DND-41 (cell line): ENCODE data around the gene GSN.

Experiments
- ATAC-seq: fragments of 200-7000 bp; cut with Tn5 transposase; 3 replicates; pipeline ENCODE4 v1.9.1; 2021; ENCODE audit warnings: low read depth; ENCODE audit not compliant: insufficient read depth
- DNase-seq: peaks from one replicate; pipeline ENCODE4 v3.0.0-alpha.2; 2020
- H2AFZ ChIP-seq: 2 replicates; pipeline ENCODE4 v1.6.0; 2012; ENCODE audit warnings: low read depth, low read length
- H3K27ac ChIP-seq: 2 replicates; pipeline ENCODE4 v1.5.1; 2012; ENCODE audit warnings: low read length, inconsistent platforms
- H3K27me3 ChIP-seq: fragments of 200-600 bp; sonication (generic); 2 replicates; pipeline ENCODE4 v1.6.0; 2012; ENCODE audit warnings: low read length, mild to moderate bottlenecking, inconsistent platforms; ENCODE audit not compliant: insufficient read depth, poor library complexity
- H3K36me3 ChIP-seq: 2 replicates; pipeline ENCODE4 v1.5.1; 2012; ENCODE audit warnings: low read length, inconsistent platforms; ENCODE audit not compliant: insufficient read depth
- H3K4me1 ChIP-seq: 2 replicates; pipeline ENCODE4 v1.5.1; 2012; ENCODE audit warnings: mild to moderate bottlenecking, low read length; ENCODE audit not compliant: insufficient read depth
- H3K4me2 ChIP-seq: 2 replicates; pipeline ENCODE4 v1.6.0; 2012; ENCODE audit warnings: mild to moderate bottlenecking, moderate library complexity, low read length, inconsistent platforms; ENCODE audit not compliant: insufficient read depth
- H3K4me3 ChIP-seq, 2 experiments: fragments of 200-600 bp in 1 of 2; shearing (Covaris generic) in 1 of 2; 2 replicates each; pipeline ENCODE4 v1.5.1; 2012 to 2016; ENCODE audit warnings: inconsistent platforms in 2 of 2, low read length in 2 of 2, mild to moderate bottlenecking in 2 of 2, low read depth in 1 of 2, moderate library complexity in 1 of 2
- H3K79me2 ChIP-seq: 2 replicates; pipeline ENCODE4 v1.6.0; 2012; ENCODE audit warnings: low read length, inconsistent platforms; ENCODE audit not compliant: insufficient read depth
- H3K9ac ChIP-seq: 2 replicates; pipeline ENCODE4 v1.6.0; 2012; ENCODE audit warnings: low read depth, mild to moderate bottlenecking, inconsistent platforms, low read length, moderate library complexity
- H3K9me3 ChIP-seq: 2 replicates; pipeline ENCODE4 v1.5.1; 2012; ENCODE audit warnings: low read length, moderate library complexity, mild to moderate bottlenecking, inconsistent platforms; ENCODE audit not compliant: insufficient read depth, severe bottlenecking
- H4K20me1 ChIP-seq: 2 replicates; pipeline ENCODE4 v1.6.0; 2012; ENCODE audit warnings: low read length; ENCODE audit not compliant: insufficient read depth
- EZH2 ChIP-seq: IDR thresholded peaks from 3 replicates; pipeline ENCODE4 v1.6.1; 2012; ENCODE audit warnings: borderline replicate concordance, low read depth, mild to moderate bottlenecking, moderate library complexity, low read length, inconsistent platforms; ENCODE audit not compliant: severe bottlenecking
- TF ChIP-seq, protein P1 (sequence below): IDR thresholded peaks from 2 replicates; pipeline ENCODE4 v1.5.1; 2012; ENCODE audit warnings: borderline replicate concordance, low read length, moderate library complexity, mild to moderate bottlenecking; ENCODE audit not compliant: poor library complexity, severe bottlenecking; ENCODE audit errors: extremely low read depth

The GSN gene

DNA sequence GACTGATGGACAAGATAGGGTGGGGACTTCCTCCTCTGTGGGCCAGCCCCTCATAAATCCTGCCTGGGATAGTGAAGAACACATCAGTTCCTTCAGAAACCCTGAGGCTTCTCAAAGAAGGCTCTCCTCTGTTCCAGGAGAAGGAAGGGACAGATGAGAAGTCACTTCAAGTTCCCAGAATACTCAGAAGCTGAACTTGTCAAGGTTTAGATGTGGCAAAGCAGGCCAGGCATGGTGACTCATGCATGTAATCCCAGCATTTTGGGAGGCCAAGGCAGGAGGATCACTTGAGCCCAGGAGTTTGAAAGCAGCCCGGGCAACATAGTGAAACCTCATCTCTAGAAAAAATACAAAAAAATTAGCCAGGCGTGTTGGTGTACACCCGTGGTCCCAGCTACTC, 63.6 kb downstream of the GSN start:
- no peaks in the 10 kb centered on the region for H3K36me3 ChIP-seq
- H3K4me1 ChIP-seq, result no peaks in the 10 kb centered on the region
- TF ChIP-seq EZH2, result no peak
- TF ChIP-seq, protein P1, sequence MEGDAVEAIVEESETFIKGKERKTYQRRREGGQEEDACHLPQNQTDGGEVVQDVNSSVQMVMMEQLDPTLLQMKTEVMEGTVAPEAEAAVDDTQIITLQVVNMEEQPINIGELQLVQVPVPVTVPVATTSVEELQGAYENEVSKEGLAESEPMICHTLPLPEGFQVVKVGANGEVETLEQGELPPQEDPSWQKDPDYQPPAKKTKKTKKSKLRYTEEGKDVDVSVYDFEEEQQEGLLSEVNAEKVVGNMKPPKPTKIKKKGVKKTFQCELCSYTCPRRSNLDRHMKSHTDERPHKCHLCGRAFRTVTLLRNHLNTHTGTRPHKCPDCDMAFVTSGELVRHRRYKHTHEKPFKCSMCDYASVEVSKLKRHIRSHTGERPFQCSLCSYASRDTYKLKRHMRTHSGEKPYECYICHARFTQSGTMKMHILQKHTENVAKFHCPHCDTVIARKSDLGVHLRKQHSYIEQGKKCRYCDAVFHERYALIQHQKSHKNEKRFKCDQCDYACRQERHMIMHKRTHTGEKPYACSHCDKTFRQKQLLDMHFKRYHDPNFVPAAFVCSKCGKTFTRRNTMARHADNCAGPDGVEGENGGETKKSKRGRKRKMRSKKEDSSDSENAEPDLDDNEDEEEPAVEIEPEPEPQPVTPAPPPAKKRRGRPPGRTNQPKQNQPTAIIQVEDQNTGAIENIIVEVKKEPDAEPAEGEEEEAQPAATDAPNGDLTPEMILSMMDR, result no peak
- no peaks in the 10 kb centered on the region for H3K9me3 ChIP-seq
- H3K27ac ChIP-seq, result no peak overlapping the region
- no peak overlapping the region for H3K4me2 ChIP-seq
- H3K9ac ChIP-seq, result no peak overlapping the region
- DNase-seq, result no peak
- ATAC-seq, result no peak
- peaks cover 5% of the 10 kb centered on the region for H3K27me3 ChIP-seq
- no peak overlapping the region for H2AFZ ChIP-seq
- no peaks in the 10 kb centered on the region for H3K79me2 ChIP-seq
- H4K20me1 ChIP-seq, result no peaks in the 10 kb centered on the region
- H3K4me3 ChIP-seq, result no peak overlapping the region

DNA sequence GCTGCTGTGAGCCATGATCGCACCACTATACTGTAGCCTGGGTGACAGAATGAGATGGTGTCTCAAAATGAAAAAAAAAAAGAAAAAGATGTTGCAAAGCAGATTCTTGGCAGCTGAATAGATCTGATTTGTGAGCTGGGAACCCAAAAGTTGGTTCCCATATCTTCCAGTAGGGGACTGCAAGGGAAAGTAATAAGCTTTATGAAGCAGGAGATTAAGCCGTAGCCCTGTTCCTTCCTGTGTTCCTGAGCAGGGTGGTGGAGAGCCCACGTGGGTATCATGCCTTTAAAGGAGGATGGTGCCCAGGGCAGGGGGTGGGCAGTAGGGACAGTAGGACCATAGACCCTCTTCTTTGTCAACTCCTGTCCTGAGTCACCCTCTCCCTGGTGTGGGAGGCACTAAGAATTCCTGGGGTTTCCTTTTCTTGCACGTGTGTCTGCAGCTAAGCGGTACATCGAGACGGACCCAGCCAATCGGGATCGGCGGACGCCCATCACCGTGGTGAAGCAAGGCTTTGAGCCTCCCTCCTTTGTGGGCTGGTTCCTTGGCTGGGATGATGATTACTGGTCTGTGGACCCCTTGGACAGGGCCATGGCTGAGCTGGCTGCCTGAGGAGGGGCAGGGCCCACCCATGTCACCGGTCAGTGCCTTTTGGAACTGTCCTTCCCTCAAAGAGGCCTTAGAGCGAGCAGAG, 64.2 kb downstream of the GSN start:
- DNase-seq (no peak), ATAC-seq (no peak)
- no peaks in the 10 kb centered on the region for H3K9me3 ChIP-seq
- no peaks in the 10 kb centered on the region for H4K20me1 ChIP-seq
- no peak overlapping the region for H3K4me2 ChIP-seq
- no peak overlapping the region for H3K27ac ChIP-seq
- peaks cover 3% of the 10 kb centered on the region for H3K27me3 ChIP-seq
- no peaks in the 10 kb centered on the region for H3K36me3 ChIP-seq
- no peak overlapping the region for H3K9ac ChIP-seq
- H3K79me2 ChIP-seq, result no peaks in the 10 kb centered on the region
- no peak for TF ChIP-seq EZH2
- TF ChIP-seq, protein P1, result no peak
- no peak overlapping the region for H3K4me3 ChIP-seq
- H3K4me1 ChIP-seq, result no peaks in the 10 kb centered on the region
- H2AFZ ChIP-seq, result no peak overlapping the region

DNA sequence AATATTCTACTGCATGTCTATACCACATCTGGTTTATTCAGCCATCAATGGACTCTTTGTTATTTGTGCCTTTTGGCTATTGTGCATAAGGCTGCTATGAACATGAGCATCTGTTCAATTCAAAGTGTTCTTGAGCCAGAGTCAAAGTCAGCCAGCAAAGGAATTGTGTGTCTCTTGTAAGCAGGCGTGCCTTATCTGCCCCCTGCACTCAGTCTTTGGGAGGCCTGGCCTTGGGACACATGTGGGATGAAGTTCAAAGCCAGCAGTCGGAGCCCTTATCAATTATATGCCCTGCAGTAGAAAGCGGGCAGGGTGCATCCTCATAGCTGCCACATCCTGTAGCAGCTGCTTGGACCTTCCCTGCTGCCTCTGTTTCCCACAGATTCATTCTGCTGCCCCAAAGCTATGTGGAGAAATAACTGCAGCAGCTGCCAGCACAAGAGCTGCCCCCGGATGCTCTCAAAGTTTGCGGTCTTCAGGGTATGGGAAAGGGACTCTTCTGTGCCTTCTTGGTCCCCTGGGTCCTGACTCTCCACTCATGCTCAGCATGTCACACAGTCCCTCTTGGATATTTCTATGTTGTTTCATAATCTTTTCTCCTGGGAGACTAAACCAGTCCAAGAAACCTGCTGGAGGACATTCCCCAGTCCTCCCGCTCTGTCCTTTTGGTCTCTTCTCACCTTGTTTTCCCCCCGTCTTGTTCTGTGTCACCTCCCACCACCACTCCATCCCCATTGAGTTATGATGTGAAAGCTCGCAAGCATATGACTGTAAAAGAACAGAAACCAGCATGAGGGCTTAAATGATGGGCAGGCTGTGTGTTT, 66.2 kb downstream of the GSN start:
- no peak for ATAC-seq

More for the DNA sequence above, 66.2 kb downstream of the GSN start:
- Histone ChIP-seq H3K27ac (no peak overlapping the region), H3K27me3 (peaks cover 3% of the 10 kb centered on the region), H4K20me1 (no peaks in the 10 kb centered on the region), H3K9ac (no peak overlapping the region), H3K36me3 (no peaks in the 10 kb centered on the region), H3K79me2 (no peaks in the 10 kb centered on the region), H3K9me3 (no peaks in the 10 kb centered on the region), H2AFZ (no peak overlapping the region), H3K4me1 (no peaks in the 10 kb centered on the region), H3K4me2 (no peak overlapping the region), H3K4me3 (no peak overlapping the region)
- no peak for DNase-seq
- no peak for TF ChIP-seq EZH2
- TF ChIP-seq, protein P1, result no peak
